ENCODE data around the gene SORBS1.

DNA sequence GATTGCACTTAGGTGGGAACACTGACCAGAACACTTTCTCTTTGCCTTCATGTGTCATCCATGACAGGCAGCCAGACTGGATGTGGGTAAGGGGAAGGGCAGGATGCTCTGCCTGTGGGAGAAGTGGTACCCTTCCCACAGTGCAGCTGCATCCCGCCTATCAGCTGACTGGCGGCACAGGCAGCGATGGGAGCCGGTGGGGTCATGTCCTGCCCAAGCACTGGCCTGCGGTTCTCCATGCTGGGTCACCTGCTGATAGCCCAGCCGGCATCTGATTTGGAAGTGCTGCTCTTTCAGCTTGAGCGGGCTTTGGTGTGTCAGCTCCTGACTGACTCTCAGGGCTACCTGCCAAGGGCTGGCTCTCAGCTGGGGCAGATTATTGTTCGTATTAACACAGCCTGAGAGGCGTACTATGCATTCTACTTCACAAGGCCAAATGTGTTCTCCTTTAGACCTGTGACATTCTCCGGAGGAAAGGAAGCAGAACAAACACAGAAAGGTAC lies 165.2 kb downstream of the SORBS1 start:
- no peak for TF ChIP-seq HMG20B (CRISPR knock-in tag; IDR thresholded peaks at IDR 0.05)
- TF ChIP-seq, protein P1, sequence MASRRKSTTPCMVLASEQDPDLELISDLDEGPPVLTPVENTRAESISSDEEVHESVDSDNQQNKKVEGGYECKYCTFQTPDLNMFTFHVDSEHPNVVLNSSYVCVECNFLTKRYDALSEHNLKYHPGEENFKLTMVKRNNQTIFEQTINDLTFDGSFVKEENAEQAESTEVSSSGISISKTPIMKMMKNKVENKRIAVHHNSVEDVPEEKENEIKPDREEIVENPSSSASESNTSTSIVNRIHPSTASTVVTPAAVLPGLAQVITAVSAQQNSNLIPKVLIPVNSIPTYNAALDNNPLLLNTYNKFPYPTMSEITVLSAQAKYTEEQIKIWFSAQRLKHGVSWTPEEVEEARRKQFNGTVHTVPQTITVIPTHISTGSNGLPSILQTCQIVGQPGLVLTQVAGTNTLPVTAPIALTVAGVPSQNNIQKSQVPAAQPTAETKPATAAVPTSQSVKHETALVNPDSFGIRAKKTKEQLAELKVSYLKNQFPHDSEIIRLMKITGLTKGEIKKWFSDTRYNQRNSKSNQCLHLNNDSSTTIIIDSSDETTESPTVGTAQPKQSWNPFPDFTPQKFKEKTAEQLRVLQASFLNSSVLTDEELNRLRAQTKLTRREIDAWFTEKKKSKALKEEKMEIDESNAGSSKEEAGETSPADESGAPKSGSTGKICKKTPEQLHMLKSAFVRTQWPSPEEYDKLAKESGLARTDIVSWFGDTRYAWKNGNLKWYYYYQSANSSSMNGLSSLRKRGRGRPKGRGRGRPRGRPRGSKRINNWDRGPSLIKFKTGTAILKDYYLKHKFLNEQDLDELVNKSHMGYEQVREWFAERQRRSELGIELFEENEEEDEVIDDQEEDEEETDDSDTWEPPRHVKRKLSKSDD (conservative IDR thresholded peaks at IDR 0.05; ENCODE audit: low read length) = no peak
- TF ChIP-seq, protein P2, sequence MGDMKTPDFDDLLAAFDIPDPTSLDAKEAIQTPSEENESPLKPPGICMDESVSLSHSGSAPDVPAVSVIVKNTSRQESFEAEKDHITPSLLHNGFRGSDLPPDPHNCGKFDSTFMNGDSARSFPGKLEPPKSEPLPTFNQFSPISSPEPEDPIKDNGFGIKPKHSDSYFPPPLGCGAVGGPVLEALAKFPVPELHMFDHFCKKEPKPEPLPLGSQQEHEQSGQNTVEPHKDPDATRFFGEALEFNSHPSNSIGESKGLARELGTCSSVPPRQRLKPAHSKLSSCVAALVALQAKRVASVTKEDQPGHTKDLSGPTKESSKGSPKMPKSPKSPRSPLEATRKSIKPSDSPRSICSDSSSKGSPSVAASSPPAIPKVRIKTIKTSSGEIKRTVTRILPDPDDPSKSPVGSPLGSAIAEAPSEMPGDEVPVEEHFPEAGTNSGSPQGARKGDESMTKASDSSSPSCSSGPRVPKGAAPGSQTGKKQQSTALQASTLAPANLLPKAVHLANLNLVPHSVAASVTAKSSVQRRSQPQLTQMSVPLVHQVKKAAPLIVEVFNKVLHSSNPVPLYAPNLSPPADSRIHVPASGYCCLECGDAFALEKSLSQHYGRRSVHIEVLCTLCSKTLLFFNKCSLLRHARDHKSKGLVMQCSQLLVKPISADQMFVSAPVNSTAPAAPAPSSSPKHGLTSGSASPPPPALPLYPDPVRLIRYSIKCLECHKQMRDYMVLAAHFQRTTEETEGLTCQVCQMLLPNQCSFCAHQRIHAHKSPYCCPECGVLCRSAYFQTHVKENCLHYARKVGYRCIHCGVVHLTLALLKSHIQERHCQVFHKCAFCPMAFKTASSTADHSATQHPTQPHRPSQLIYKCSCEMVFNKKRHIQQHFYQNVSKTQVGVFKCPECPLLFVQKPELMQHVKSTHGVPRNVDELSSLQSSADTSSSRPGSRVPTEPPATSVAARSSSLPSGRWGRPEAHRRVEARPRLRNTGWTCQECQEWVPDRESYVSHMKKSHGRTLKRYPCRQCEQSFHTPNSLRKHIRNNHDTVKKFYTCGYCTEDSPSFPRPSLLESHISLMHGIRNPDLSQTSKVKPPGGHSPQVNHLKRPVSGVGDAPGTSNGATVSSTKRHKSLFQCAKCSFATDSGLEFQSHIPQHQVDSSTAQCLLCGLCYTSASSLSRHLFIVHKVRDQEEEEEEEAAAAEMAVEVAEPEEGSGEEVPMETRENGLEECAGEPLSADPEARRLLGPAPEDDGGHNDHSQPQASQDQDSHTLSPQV (IDR thresholded peaks at IDR 0.05) = no peak
- TF ChIP-seq EP300 (IDR thresholded peaks at IDR 0.05; ENCODE audit: low read length) = no peak
- TF ChIP-seq MEIS2 (IDR thresholded peaks at IDR 0.05; ENCODE audit: partially characterized antibody) = no peak
- TF ChIP-seq SMARCE1 (IDR thresholded peaks at IDR 0.05) = no peak
- TF ChIP-seq RAD51 (IDR thresholded peaks at IDR 0.05; ENCODE audit: borderline replicate concordance, low read depth) = no peak
- no peak for TF ChIP-seq PHB2 (IDR thresholded peaks at IDR 0.05; ENCODE audit: low read depth)
- TF ChIP-seq TCF7 (IDR thresholded peaks at IDR 0.05; ENCODE audit: borderline replicate concordance) = no peak
